NB4 (cell line): ENCODE data around the gene ESRRG.

Source experiments
- CTCF ChIP-seq: IDR thresholded peaks from one replicate; pipeline ENCODE4 v1.5.1; 2012; ENCODE audit warnings: low read depth, low read length
- MYC ChIP-seq: IDR thresholded peaks from 2 replicates; pipeline ENCODE4 v1.6.1; 2011; ENCODE audit warnings: low read depth, low read length
- POLR2A ChIP-seq: IDR thresholded peaks from 2 replicates; pipeline ENCODE4 v1.6.1; 2011; ENCODE audit warnings: mild to moderate bottlenecking; ENCODE audit not compliant: insufficient read length; ENCODE audit errors: extremely low read depth

GRCh38 chr1:216653001-216653400, 70.2 kb downstream of the ESRRG start:
- TF ChIP-seq CTCF (no peak), POLR2A (no peak), MYC (no peak)
